H1 (cell line): ENCODE results near the gene ZNF385C. TPM values are rescaled to one million over a fixed set of nuclear protein-coding genes. Genes with fewer than 3 reads are reported as not detected.

Experiments used
- BACH1 ChIP-seq: IDR thresholded peaks from 2 replicates; pipeline ENCODE4 v1.6.1; 2012; ENCODE audit warnings: low read length, improper control_type of control experiment
- EP300 ChIP-seq, 2 experiments: IDR thresholded peaks; 1 replicate in 1 of 2; 2 replicates in 1 of 2; pipeline ENCODE4 v1.6.1; 2011 to 2012; ENCODE audit warnings: low read depth in 2 of 2, low read length in 2 of 2, mild to moderate bottlenecking in 2 of 2, borderline replicate concordance in 1 of 2, inconsistent platforms in 1 of 2, moderate library complexity in 1 of 2
- KDM5A ChIP-seq: fragments of 200-600 bp; IDR thresholded peaks from 2 replicates; pipeline ENCODE4 v1.7.1; 2012; ENCODE audit warnings: mild to moderate bottlenecking, low read length, inconsistent platforms, mixed read lengths
- PHF8 ChIP-seq: fragments of 200-600 bp; sonication (generic); conservative IDR thresholded peaks from 2 replicates; pipeline ENCODE4 v1.7.1; 2012; ENCODE audit warnings: low read depth, mild to moderate bottlenecking, inconsistent platforms, low read length, moderate library complexity
- RAD21 ChIP-seq, 2 experiments: IDR thresholded peaks in 1 of 2; conservative IDR thresholded peaks in 1 of 2; 2 replicates each; pipeline ENCODE4 v1.6.1; 2011; ENCODE audit warnings: low read depth in 2 of 2, low read length in 2 of 2, improper control_type of control experiment in 1 of 2, inconsistent platforms in 1 of 2, mild to moderate bottlenecking in 1 of 2, moderate library complexity in 1 of 2
- RXRA ChIP-seq: IDR thresholded peaks from 2 replicates; pipeline ENCODE4 v1.6.1; 2011; ENCODE audit warnings: low read depth, mild to moderate bottlenecking, low read length, moderate library complexity; ENCODE audit not compliant: insufficient read depth
- polyA plus RNA-seq, 7 experiments: library from polyadenylated mRNA; depleted of rRNA in 3 of 7; stranded (reverse) in 5 of 7; unstranded in 2 of 7; fragments of >200 nt in 5 of 7; fragments of 200-250 nt in 2 of 7; gene quantifications; 1 replicate in 5 of 7; 2 replicates in 1 of 7; 4 replicates in 1 of 7; pipeline versions ENCODE4 v1.2.1 to v1.2.3, GENCODE V29; 2011 to 2013; ENCODE audit warnings: missing spikeins in 2 of 7, mixed read lengths in 2 of 7
- total RNA-seq: library from RNA; stranded (reverse); fragmentation: NEBNext Ultra II Directional; extraction: Animal tissue kit (Norgen Biotek cat#: 25700); gene quantifications from 2 replicates; pipeline ENCODE4 v1.2.1, GENCODE V29; 2021
- TF ChIP-seq, protein P1 (sequence below), 3 experiments: IDR thresholded peaks; 1 replicate in 2 of 3; 2 replicates in 1 of 3; pipeline versions ENCODE4 v1.5.1 to v1.6.1; 2011; ENCODE audit warnings: low read length in 3 of 3, mild to moderate bottlenecking in 3 of 3, inconsistent platforms in 2 of 3, low read depth in 1 of 3, moderate library complexity in 1 of 3; ENCODE audit not compliant: insufficient read depth in 1 of 3; ENCODE audit errors: control extremely low read depth in 1 of 3

Gene ZNF385C
- total and polyA plus RNA-seq, 2 of the 8 experiments (the other 6 are each of a cell fraction or from before 2014, with no cell fraction given), result 3.9 to 6.1 TPM

DNA sequence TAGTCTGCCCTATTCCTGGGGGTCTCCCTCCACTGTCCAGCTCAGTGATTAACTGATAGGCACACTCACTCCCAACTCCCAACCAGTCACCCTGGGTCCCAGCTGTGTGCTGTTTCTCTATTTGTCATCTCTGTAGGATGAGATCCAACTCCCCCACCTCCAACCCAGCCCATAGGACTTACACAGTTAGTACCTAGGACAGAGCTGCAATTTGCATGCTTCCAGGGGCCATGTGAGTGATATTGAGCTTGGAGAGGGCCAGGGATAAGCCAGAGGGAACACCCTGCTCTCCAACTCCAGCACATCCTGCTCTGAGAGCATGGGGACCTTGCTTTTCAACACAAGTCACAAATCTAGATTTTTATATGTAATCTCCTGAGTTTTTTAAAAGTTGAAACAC, 56.7 kb downstream of the ZNF385C start (continued):
- TF ChIP-seq, protein P1, sequence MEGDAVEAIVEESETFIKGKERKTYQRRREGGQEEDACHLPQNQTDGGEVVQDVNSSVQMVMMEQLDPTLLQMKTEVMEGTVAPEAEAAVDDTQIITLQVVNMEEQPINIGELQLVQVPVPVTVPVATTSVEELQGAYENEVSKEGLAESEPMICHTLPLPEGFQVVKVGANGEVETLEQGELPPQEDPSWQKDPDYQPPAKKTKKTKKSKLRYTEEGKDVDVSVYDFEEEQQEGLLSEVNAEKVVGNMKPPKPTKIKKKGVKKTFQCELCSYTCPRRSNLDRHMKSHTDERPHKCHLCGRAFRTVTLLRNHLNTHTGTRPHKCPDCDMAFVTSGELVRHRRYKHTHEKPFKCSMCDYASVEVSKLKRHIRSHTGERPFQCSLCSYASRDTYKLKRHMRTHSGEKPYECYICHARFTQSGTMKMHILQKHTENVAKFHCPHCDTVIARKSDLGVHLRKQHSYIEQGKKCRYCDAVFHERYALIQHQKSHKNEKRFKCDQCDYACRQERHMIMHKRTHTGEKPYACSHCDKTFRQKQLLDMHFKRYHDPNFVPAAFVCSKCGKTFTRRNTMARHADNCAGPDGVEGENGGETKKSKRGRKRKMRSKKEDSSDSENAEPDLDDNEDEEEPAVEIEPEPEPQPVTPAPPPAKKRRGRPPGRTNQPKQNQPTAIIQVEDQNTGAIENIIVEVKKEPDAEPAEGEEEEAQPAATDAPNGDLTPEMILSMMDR (IDR thresholded peaks at IDR 0.05; ENCODE audit: control extremely low read depth in 1 of 3, insufficient read depth in 1 of 3, low read depth in 1 of 3, low read length in 3 of 3), result no peak
- TF ChIP-seq RXRA, result no peak
- TF ChIP-seq BACH1, result no peak
- no peak for TF ChIP-seq RAD21 (IDR thresholded peaks at IDR 0.05 in 1 of 2, conservative IDR thresholded peaks at IDR 0.05 in 1 of 2; ENCODE audit: low read depth in 2 of 2, low read length in 2 of 2)
- no peak for TF ChIP-seq KDM5A
- TF ChIP-seq PHF8, result no peak
- no peak for TF ChIP-seq EP300 (IDR thresholded peaks at IDR 0.05; ENCODE audit: borderline replicate concordance in 1 of 2, low read depth in 2 of 2, low read length in 2 of 2)
